ENCODE data around the gene TMEM114. TPM values are rescaled to one million over a fixed set of nuclear protein-coding genes. Genes with fewer than 3 reads are reported as not detected.
"Not testable (repeated sequence)": the region's sequence is repeated elsewhere in the genome, so short reads cannot be mapped to it uniquely, and the experiment has no call there.

The TMEM114 gene
- total and polyA plus RNA-seq, 3 experiments from 2014 or later = not detected

DNA sequence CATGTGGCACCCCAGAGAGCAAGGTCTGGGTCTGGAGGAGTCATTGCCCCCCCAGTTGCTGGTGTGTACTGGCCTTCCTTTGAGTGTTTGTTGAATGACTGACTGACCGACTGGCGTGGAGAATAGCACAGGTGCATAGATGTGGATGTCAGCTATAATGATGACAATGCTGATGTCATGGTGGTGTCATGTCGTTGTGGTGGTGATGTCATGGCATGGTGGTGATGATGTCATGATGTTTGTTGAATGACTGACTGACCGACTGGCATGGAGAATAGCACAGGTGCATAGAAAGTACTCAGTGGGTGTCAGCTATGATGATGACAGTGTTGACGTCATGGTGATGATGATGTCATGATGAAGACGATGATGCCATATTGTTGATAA is 22.1 kb downstream of the TMEM114 start:
- Mint-ChIP-seq H3K4me1 (peaks cover 5 to 10% (median 9%) of the 10 kb centered on the region in 3 donors), H3K36me3 (no peaks in the 10 kb centered on the region), H3K27me3 (peaks cover 13 to 21% of the 10 kb centered on the region in 2 donors), H3K27ac (peak overlapping the region in 2 of 8 donors; percentile 4 to 49), H3K9me3 (no peaks in the 10 kb centered on the region), H3K4me3 (no peak overlapping the region)
- no peak for DNase-seq
- Histone ChIP-seq H3K27me3 (ENCODE audit: insufficient read depth, low read length, poor library complexity, severe bottlenecking) (no peaks in the 10 kb centered on the region), H3K36me3 (ENCODE audit: insufficient read depth, low read length) (no peaks in the 10 kb centered on the region), H3K27ac (ENCODE audit: low read depth, low read length) (no peak overlapping the region), H3K4me1 (ENCODE audit: insufficient read depth, low read length) (no peaks in the 10 kb centered on the region), H3K4me3 (ENCODE audit: low read length) (no peak overlapping the region), H3K9me3 (ENCODE audit: low read length) (no peaks in the 10 kb centered on the region)
- ChIA-PET CTCF (interaction anchor here (1.4 kb wide), 1 partner anchor 312 kb away, joined by 3 read pairs; no protein-coding TSS in a partner anchor), POLR2A (no interaction called here)

DNA sequence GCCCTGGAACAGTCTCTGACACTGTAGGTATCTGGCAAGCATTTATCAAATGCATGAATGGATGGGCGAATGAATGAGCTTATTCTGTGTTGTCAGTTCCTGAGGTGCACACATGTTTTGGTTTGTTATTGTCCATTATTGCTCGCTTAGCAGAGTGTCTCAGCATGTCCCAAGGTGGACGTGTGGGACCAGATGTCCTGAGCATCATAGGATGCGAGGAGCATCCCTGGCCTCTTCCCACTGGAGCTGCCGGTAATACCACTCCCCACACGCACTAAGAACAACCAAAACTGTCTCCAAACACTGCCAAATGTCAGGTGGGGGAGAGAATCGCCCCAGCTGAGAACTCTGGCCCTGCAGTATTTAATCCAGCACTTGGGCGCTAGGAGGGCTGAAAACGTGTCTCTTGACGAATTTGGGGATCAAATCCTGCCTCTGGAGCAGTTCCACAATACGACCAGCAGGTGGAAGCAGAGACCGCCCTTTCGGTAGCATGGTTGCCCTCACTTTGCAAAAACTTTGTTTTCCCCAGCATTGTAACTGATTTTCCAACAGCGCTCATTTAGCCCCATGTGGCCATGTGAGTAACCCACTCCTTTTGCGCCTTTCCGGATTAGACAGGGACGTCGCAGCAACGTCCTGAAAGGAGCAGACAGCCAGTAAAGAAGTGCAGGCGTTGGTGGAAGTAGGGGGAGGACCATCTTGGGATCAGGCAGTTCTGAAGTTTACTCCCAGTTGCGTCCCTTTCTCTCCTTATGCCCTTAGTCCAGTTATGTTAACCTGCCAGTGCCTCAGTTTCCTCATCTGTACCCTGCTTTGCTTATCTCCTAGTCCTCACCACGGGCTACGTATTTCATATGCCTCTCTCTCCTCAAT is 22.7 kb downstream of the TMEM114 start:
- no peak overlapping the region for H3K27ac ChIP-seq (ENCODE audit: low read depth, low read length)
- H3K27me3 Mint-ChIP-seq = peaks cover 8 to 17% of the 10 kb centered on the region in 2 donors
- peak overlapping the region in 3 of 8 donors; percentile 17 to 49 (median 32) for H3K27ac Mint-ChIP-seq
- H3K4me1 Mint-ChIP-seq = peaks cover 5 to 10% (median 9%) of the 10 kb centered on the region in 3 donors
- H3K36me3 Mint-ChIP-seq = no peaks in the 10 kb centered on the region
- H3K9me3 ChIP-seq (ENCODE audit: low read length) = no peaks in the 10 kb centered on the region
- ChIA-PET POLR2A (no interaction called here), CTCF (interaction anchor here (0.7 to 1.4 kb wide), 10 partner anchors 10 to 567 kb away, joined by 3 to 8 read pairs (median 4); partner anchors contain the start of gene LITAFD)
- H3K4me3 Mint-ChIP-seq = no peak overlapping the region
- H3K36me3 ChIP-seq (ENCODE audit: insufficient read depth, low read length) = no peaks in the 10 kb centered on the region
- H3K4me1 ChIP-seq (ENCODE audit: insufficient read depth, low read length) = no peaks in the 10 kb centered on the region
- DNase-seq = peak; percentile 50 to 79 (median 69)
- no peaks in the 10 kb centered on the region for H3K9me3 Mint-ChIP-seq
- no peak overlapping the region for H3K4me3 ChIP-seq (ENCODE audit: low read length)
- no peaks in the 10 kb centered on the region for H3K27me3 ChIP-seq (ENCODE audit: insufficient read depth, low read length, poor library complexity, severe bottlenecking)

GRCh38 chr16:8565498-8565897 is 24.8 kb downstream of the TMEM114 start:
- Mint-ChIP-seq H3K27me3 (peaks cover 3% of the 10 kb centered on the region in 2 donors), H3K4me1 (peaks cover 5 to 10% (median 9%) of the 10 kb centered on the region in 3 donors), H3K4me3 (no peak overlapping the region), H3K9me3 (no peaks in the 10 kb centered on the region), H3K36me3 (no peaks in the 10 kb centered on the region), H3K27ac (no peak overlapping the region)
- no peak for DNase-seq
- no peaks in the 10 kb centered on the region for H3K4me1 ChIP-seq (ENCODE audit: insufficient read depth, low read length)
- no peaks in the 10 kb centered on the region for H3K27me3 ChIP-seq (ENCODE audit: insufficient read depth, low read length, poor library complexity, severe bottlenecking)
- no peak overlapping the region for H3K27ac ChIP-seq (ENCODE audit: low read depth, low read length)
- no peak overlapping the region for H3K4me3 ChIP-seq (ENCODE audit: low read length)
- H3K9me3 ChIP-seq (ENCODE audit: low read length) = no peaks in the 10 kb centered on the region
- POLR2A ChIA-PET = no interaction called here
- H3K36me3 ChIP-seq (ENCODE audit: insufficient read depth, low read length) = no peaks in the 10 kb centered on the region
- CTCF ChIA-PET = no interaction called here

DNA sequence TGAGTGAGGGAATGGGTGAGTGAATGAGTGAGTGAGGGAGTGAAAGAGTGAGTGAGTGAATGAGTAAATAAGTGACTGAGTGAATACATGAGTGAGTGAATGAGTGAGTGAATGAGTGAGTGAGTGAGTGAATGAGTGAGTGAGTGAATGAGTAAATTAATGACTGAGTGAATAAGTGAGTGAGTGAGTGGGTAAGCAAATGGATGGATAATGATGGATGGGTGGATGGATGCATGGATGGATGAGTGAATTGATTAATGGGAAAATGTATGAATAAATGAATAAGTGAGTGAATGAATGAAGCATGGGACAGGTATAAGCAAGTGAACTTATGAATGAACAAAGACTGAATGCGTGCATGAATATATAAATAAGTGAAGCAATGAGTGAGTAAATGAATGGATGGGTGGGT is 25.4 kb downstream of the TMEM114 start:
- no peak overlapping the region for H3K4me3 Mint-ChIP-seq
- Histone ChIP-seq H3K36me3 (ENCODE audit: insufficient read depth, low read length) (no peaks in the 10 kb centered on the region), H3K27ac (ENCODE audit: low read depth, low read length) (no peak overlapping the region), H3K4me1 (ENCODE audit: insufficient read depth, low read length) (no peaks in the 10 kb centered on the region), H3K27me3 (ENCODE audit: insufficient read depth, low read length, poor library complexity, severe bottlenecking) (no peaks in the 10 kb centered on the region), H3K4me3 (ENCODE audit: low read length) (no peak overlapping the region), H3K9me3 (ENCODE audit: low read length) (no peaks in the 10 kb centered on the region)
- H3K4me1 Mint-ChIP-seq = peaks cover 5 to 10% (median 9%) of the 10 kb centered on the region in 3 donors
- no peak overlapping the region for H3K27ac Mint-ChIP-seq
- POLR2A ChIA-PET = no interaction called here
- CTCF ChIA-PET = no interaction called here
- no peaks in the 10 kb centered on the region for H3K36me3 Mint-ChIP-seq
- H3K9me3 Mint-ChIP-seq = no peaks in the 10 kb centered on the region
- no peak for DNase-seq
- peaks cover under 1 to 2% of the 10 kb centered on the region in 2 donors for H3K27me3 Mint-ChIP-seq

DNA sequence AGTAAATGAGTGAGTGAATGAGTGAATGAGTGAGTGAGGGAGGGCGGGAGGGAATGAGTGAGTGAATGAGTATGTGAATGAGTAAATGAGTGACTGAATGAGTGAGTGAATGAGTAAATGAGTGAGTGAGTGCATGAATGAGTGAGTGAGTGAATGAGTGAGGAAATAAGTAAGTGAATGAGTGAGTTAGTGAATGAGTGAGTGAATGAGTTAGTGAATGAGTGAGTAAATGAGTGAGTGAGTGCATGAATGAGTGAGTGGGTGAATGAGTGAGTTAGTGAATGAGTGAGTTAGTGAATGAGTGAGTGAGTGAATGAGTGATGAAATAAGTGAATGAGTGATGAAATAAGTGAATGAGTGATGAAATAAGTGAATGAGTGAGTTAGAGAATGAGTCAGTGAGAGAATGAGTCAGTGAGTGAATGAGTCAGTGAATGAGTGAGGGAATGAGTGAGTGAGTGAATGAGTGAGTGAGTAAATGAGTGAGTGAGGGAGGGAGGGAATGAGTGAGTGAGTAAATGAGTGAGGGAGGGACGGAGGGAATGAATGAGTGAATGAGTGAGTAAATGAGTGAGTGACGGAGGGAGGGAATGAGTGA is 26.3 kb downstream of the TMEM114 start:
- H3K4me1 Mint-ChIP-seq; H3K36me3 Mint-ChIP-seq; CTCF ChIA-PET; POLR2A ChIA-PET; H3K9me3 Mint-ChIP-seq; H3K27ac Mint-ChIP-seq; H3K4me3 Mint-ChIP-seq; H3K27me3 Mint-ChIP-seq; H3K4me3 ChIP-seq (ENCODE audit: low read length); H3K4me1 ChIP-seq (ENCODE audit: insufficient read depth, low read length); H3K27me3 ChIP-seq (ENCODE audit: insufficient read depth, low read length, poor library complexity, severe bottlenecking); H3K36me3 ChIP-seq (ENCODE audit: insufficient read depth, low read length); DNase-seq; H3K27ac ChIP-seq (ENCODE audit: low read depth, low read length); H3K9me3 ChIP-seq (ENCODE audit: low read length): not testable (repeated sequence)

GRCh38 chr16:8561496-8561895 is 28.8 kb downstream of the TMEM114 start:
- CTCF ChIA-PET = no interaction called here
- H3K27ac Mint-ChIP-seq = no peak overlapping the region
- Histone ChIP-seq H3K36me3 (ENCODE audit: insufficient read depth, low read length) (no peaks in the 10 kb centered on the region), H3K27ac (ENCODE audit: low read depth, low read length) (no peak overlapping the region), H3K9me3 (ENCODE audit: low read length) (no peaks in the 10 kb centered on the region), H3K4me1 (ENCODE audit: insufficient read depth, low read length) (no peaks in the 10 kb centered on the region), H3K4me3 (ENCODE audit: low read length) (no peak overlapping the region), H3K27me3 (ENCODE audit: insufficient read depth, low read length, poor library complexity, severe bottlenecking) (no peaks in the 10 kb centered on the region)
- no peaks in the 10 kb centered on the region for H3K9me3 Mint-ChIP-seq
- POLR2A ChIA-PET = no interaction called here
- H3K4me1 Mint-ChIP-seq = no peaks in the 10 kb centered on the region
- H3K4me3 Mint-ChIP-seq = no peak overlapping the region
- no peaks in the 10 kb centered on the region for H3K36me3 Mint-ChIP-seq
- no peak for DNase-seq
- peaks cover 10 to 11% of the 10 kb centered on the region in 2 donors for H3K27me3 Mint-ChIP-seq

- Mint-ChIP-seq H3K9me3 (no peaks in the 10 kb centered on the region), H3K4me1 (no peaks in the 10 kb centered on the region), H3K36me3 (no peaks in the 10 kb centered on the region), H3K27ac (no peak overlapping the region), H3K4me3 (no peak overlapping the region), H3K27me3 (peaks cover 37 to 49% of the 10 kb centered on the region in 2 donors)
- DNase-seq = no peak
- ChIA-PET CTCF (interaction anchor here (0.8 kb wide), 1 partner anchor 12 kb away, joined by 3 read pairs; no protein-coding TSS in a partner anchor), POLR2A (no interaction called here)
- Histone ChIP-seq H3K4me1 (ENCODE audit: insufficient read depth, low read length) (no peaks in the 10 kb centered on the region), H3K4me3 (ENCODE audit: low read length) (no peak overlapping the region), H3K27ac (ENCODE audit: low read depth, low read length) (no peak overlapping the region), H3K36me3 (ENCODE audit: insufficient read depth, low read length) (no peaks in the 10 kb centered on the region), H3K27me3 (ENCODE audit: insufficient read depth, low read length, poor library complexity, severe bottlenecking) (peaks cover 9% of the 10 kb centered on the region), H3K9me3 (ENCODE audit: low read length) (no peaks in the 10 kb centered on the region)
These were observed 34.9 kb downstream of the TMEM114 start for GRCh38 chr16:8555400-8555799.

- Mint-ChIP-seq H3K9me3 (no peaks in the 10 kb centered on the region), H3K4me3 (no peak overlapping the region), H3K36me3 (no peaks in the 10 kb centered on the region), H3K27ac (no peak overlapping the region), H3K4me1 (no peaks in the 10 kb centered on the region), H3K27me3 (peaks cover 38 to 50% of the 10 kb centered on the region in 2 donors)
- H3K27ac ChIP-seq (ENCODE audit: low read depth, low read length) = no peak overlapping the region
- H3K4me1 ChIP-seq (ENCODE audit: insufficient read depth, low read length) = no peaks in the 10 kb centered on the region
- no peaks in the 10 kb centered on the region for H3K9me3 ChIP-seq (ENCODE audit: low read length)
- ChIA-PET CTCF (no interaction called here), POLR2A (no interaction called here)
- H3K27me3 ChIP-seq (ENCODE audit: insufficient read depth, low read length, poor library complexity, severe bottlenecking) = peaks cover 9% of the 10 kb centered on the region
- H3K36me3 ChIP-seq (ENCODE audit: insufficient read depth, low read length) = no peaks in the 10 kb centered on the region
- no peak overlapping the region for H3K4me3 ChIP-seq (ENCODE audit: low read length)
- DNase-seq = no peak
These were observed 35.4 kb downstream of the TMEM114 start for GRCh38 chr16:8554881-8555280.
